NCI-H1092 (cell line): ENCODE measurements around the gene DSTN.

ENCODE experiments used
- DNase-seq: peaks from one replicate; lab custom pipeline; 2025; lab: John Stamatoyannopoulos, UW

DSTN gene

DNA sequence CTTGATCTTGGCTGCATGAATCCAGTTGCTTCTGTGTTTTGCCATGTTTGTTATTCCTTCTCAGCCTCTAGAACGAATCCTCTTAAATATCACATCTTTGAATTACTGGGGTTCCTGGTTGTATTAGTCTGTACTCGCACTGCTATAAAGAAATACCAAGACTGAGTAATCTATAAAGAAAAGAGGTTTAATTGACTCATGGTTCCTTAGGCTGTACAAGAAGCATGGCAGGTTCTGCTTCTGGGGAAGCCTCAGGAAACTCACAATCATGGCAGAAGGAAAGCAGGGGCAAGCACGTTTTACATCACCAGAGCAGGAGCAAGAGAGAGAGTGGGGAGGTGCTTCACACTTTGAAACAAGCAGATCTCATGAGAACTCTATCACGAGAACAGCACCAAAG is 20.7 kb upstream of the DSTN start:
- no peak for DNase-seq

DNA sequence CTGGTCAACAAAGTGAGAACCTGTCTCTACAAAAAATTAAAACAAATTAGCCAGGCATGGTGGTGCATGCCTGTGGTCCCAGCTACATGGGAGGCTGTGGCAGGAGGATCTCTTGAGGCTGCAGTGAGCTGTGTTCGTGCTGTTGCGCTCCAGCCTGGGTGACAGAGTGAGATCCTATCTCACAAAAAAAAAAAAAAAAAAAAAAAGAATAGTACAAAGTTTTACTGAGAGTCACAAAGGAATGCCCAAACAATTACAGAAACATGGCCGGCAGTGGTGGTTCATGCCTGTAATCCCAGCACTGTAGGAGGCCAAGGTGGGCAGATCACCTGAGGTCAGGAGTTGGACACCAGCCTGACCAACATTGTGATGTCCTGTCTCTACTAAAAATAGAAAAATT is 14.8 kb upstream of the DSTN start:
- DNase-seq, result no peak

DNA sequence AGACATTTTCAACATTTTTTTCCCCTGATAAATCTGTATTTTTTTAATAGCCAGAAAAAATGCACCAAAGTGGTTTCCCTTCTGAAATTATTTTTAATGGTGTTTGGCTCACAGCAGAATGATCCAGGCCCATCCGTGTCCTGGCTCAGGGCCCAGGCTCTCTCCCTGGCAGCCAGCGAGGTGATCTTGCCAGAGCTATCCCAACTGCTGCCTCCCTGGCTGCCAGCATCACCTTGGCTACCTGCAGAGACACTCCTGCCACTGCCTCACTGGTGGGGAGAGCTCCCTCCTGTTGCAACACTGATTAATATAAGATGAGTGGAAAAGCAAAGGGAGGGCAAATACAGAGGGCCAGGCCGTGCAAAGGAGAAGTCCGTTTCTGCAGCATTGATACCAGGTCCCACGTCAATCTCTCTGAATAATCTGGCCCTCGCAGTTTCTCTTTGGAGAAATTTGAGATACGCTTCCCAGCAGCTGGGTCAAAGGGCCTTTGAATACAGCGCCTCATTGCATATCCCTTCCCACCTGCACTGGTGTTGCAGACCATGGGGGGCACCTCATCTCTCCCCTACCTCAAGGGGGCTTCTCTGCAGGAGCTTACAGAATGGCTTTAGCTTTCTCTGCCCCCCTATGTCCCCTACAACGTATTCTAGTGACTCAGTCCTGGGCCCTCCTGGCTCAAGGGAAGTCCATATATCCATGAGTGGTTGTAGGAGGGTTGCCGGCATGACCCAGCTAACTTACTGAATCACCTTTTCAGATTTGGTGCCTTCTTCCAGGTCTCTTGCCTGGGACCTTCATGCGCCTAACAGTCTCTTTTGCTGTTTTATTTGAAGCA is 12.8 kb upstream of the DSTN start:
- DNase-seq, result peak; percentile 85

DNA sequence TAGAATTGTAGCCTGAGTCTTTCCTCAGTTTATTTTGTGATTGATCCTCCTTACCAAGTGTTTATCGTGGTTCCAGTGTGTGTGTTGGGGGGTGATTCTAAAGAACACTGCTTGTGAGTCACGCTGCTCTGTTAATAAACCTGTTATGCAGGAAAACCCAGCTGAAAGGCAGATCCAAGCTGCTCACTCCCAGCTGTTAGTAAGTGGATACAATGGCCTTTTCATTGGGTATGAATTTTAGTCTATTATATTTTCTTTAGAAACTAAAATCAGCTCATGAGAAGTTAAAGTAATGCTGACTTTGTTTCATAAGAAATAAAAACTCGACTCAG is 12.2 kb upstream of the DSTN start:
- no peak for DNase-seq

DNA sequence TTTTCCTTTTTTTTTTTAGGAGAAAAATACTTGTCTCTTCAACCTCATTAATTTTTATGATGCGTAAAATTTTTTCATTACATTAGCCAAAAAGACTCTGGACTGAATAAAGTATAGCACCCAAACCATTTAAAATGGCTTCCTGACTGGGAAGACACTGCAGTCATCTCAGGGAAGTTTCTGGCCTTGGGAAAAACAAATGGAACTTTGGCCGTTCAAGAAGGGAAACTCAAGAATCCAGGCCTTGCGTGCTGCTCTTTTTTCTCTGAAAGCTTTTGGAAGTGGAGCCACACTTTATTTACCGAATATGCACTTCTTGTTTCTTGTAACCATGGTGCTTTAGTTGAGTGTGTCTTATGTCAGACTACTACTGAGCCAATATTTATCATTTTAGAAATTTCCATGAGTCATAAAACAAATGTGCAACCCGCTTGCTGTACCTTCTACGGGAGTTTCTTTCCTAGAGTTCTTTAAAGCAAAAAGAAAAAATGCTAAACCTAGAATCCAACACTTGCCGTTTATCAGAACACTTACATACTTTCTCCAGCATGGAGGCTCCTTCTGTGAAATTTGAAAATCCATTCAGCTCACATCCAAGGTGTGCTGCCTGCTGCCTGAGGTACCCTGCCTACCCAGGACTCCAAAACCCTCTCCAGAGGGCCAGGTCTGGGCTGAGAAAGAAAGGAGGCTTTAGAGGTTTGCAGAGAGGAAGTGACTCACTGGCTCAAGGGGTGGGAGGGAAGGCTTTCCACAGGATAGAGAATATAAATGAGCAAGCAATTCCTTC is 11.5 kb upstream of the DSTN start:
- DNase-seq, result no peak

DNA sequence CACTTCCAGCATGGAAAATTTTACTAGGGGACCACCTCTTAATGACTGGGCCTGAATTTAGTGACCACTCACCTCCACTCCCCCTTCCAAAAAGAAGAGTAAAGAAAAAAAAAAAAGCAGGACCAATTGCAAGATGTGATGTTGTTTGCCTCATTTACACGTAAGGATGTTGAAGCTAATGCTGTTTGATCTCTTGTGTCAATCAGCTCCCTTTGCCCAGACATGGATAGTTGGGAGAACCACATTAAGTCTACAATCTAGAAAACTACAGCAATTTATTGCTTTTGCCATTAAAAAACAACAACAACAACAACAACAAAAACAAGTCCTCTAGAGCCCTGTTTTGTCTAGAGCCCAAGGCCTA is 11.0 kb upstream of the DSTN start:
- DNase-seq, result no peak

DNA sequence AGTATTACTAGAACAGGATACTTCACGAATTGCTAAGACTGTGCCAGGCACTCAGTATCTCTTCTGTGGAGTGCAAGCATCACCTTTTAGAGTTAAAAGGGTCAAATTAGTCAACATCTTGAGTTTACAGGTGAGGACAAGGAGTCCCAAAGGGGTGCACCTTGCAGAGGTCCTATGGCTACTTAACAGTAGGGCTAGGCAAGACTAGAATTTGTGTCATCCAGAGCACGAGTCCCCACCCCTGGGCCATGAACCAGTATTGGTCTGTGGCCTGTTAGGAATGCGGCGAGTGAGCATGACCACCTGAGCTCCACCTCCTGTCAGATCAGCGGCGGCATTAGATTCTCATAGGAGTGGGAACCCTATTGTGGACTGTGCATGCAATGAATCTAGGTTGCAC is 10.5 kb upstream of the DSTN start:
- DNase-seq, result no peak

DNA sequence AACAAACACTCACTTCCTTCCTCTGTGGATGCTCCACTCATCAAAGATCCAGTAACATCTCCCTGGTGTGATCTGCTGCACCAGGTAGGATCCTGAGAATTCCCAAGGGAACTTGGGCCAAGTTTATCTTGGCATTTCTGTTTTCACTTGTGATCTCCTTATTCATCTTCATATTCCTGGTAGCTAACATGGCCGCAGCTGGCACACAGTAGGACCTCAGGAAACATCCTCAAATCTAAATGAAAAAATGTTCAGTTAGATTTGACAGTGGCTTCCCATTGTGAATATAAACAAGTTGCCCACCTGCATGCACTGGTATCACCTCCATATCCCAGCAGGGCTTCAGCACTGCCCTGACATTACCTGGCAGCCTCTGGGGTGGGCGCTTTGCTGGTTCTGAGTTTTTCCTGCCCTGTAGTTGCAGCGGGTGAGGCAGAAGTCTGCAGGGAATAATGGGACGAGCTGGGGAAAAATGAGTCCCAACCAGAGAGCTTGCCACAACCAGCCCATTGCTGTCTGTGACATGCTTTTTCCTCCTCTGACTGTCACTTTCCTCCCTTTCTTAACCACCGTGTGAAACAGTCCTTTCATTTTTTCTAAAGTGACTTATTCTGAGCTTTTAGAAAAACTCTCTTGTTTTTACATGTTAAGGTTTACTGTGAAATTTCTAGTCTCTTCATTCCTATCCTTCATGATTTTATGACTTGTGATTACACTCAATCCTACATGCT is 9.4 kb upstream of the DSTN start:
- no peak for DNase-seq

DNA sequence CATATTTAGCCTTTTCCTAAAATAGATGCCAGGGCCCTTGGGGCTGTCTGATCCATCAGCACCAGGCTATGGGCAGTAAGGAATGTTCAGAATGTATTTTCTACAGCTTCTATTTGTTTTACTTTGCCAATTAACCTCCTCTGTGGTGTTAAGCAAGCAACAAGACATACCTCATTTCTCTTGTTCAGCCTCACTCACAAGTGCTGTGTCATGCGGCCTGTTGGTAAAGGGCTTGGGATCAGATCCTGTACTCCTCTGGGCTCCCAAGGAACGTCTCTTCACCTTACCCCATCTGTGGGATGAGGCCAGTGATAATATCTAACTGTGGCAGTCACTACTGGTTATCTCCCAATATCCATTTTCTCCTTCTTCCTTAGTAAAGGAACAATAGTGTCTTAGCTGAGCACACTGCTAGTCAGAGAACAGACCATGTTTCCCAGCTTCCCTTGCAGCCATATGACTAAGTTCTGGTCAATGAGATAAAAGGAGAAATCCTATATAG is 7.0 kb upstream of the DSTN start:
- DNase-seq, result no peak

DNA sequence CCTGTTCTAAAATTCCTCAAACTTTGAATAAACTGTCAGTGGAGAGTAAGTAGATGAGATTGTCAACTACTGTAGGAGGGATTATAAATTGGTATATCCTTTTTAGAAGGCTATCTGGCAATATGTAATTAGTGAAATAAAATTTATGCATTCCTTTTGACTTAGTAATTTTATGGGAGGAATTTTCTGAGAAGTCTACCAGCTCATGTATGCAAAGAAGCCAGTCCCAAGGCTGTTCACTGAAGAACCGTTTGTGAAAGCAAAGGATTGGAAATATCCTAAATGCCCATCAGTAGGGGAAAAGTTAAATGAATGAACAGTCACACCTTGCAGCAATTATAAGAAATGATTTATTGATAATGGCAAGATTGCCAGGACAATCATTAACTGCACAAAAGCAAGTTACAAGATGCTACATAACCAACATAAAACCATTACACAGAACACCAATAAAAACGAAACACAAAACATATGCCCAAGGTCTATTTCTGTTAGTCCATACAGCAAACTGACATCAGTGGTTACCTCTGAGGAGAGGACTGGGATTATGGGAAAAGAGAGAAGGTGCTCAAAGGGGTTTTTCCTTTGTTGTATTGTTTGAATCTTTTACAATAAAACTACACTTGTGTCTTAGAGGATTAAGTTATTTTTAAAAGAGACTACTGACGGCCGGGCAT is 4.6 kb upstream of the DSTN start:
- DNase-seq, result no peak

DNA sequence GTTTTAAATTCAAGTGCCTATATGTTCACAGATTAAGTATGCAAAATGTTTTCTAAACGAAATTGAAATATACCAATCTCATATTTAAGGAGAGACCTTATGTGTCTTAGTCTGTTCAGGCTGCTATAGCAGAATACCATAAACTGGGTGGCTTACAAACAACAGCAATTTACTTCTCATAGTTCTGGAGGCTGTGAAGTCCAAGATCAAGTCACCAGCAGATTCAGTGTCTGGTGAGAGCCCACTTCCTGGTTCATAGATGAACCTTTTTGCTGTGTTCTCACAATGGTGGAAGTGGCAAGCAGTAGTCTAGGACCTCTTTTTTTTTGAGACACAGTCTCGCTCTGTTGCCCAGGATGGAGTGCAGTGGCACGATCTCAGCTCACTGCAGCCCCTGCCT is 3.5 kb upstream of the DSTN start:
- no peak for DNase-seq

DNA sequence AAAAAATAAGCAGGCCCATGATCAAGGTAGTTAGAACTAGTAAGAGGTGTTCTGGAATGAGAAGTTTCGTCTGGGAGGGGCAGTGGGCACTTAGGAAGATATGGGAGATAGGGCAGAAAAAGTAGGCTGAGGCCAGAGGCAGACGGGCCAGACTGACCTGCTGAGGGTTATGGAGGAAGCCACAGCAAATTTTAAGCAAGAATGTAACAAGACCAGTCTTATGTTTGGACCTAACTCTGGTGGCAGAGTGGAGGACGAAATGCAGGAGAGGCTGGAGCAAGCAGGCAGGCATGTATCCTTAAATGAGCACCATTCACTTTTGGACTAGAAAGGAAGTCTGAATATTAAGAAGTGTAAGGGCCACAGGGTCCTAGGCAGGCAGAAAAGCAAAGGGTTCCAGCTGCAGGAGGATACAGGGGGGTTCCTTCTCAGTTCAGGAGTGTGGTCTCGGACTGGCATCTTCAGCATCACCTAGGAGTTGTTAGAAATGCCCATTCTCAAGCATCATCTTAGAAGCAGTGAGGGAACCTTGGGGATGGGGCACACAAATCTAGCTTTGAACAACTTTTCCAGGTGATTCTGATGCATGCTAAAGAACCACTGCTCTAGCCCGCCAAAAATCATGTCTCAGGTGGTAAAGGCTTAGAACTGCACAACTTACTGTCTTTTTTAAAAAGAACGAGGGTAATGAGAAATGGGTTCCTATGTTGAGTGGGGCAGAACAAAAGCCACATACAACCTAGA is 1.7 kb upstream of the DSTN start:
- no peak for DNase-seq

DNA sequence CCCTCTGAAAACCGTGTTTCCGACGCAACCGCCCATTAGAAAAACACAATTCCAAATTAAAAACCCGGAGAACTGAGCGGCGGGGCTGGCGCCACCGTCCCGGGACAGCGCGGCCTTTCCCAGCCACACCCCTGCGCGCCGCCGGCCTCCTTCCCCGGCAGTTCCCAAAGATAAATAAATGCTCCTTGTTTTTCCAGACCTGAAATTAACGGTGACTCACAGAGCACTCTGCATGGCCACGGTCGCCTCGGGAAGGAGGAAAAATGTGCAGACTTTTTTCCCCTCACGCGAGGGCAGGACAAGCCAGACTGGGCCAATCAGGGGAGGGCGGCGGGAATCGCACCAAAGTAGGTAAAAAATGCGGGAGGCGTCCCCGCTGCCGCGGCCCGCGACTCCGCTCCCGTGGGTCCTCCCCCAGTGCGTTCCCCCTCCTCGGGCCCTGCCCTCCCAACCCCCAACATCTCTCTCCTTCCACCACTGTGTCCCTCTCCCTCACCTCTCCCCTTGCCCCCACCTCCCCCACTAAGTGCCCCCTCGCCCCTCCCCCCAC is 828 bp upstream of the DSTN start:
- DNase-seq, result no peak

DNA sequence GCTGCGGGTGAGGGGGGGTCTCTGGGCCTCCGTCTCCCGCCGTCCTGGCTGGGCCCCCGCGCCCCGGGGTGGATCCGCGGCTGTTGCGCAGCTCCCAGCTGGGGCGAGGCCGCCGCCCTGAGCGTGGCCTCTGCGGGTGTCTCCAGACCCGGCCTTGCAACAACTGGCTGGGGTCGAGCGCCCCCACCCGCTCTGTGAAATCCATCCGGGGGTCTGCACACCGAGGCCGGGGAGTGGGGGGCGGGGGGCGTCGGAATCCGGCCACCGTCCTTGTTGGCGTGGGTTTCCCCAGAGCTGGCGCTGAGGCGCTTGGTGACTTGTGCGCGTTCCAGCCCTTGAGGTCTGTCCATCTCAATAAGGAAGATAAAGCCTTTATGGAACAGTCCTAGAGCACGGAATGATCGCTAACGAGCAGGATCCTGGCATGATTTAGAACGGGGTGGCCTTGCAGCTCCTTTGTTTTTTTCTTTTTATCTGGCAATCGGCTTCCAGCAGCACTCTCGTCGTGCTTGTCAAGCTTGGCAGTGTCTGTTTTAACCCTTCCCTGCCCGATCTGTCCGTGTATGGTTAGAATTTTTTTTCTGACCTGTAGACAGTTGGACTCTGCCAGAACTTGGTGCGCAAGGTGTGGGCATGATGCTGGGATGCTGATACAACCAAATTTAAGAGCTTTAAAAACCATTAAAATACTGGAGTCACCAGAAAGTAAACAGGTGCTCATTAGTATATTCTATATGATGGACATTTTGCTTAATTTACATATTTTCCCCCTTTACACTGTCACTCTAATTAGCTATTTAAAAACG is 675 bp downstream of the DSTN start:
- DNase-seq, result peak; percentile 60

DNA sequence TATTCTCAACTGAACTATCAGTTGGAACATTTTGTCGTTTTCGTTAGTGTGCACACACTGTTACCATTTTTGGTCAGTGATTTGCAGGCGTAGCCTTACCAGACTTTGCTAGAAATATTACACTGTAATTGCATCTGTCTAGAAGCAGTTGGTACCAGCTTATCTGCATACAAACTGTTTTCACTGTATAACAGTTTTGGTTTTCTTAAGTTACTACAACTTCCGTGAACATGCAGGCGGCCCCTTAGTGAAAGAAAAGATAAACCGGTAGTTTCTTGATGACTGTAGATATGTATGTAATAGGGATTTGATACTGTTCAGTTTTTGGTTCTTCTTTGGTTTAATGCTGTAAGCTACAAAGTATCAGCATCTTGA is 1.3 kb downstream of the DSTN start:
- no peak for DNase-seq

DNA sequence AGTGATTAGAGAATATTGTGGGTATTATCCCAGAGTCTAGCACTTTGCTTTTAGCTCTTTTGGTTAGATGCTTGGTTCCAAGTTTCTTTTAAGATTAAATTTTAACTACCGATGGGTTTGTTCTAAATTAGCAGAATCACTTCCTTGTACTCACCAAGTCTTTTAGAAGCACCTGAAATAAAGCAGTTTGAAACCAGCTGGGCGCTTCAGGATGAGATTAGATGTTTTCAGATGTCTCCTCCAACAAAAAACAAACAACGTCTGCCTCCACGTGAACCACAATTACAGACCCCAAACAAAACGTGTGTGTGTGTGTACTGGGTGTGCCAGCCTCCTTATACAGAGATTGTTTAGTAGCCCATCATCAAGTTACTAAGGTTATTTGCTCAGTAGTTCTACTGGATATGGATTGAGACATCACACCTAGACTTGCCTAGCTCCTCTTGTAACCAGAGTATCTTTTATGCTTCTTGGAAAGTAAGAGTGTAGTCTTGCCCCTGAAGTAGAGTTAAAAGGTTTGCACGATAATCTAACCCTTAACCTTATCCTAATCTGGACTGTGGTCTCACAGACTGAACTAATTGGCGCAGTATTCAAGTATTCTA is 2.3 kb downstream of the DSTN start:
- DNase-seq, result no peak

DNA sequence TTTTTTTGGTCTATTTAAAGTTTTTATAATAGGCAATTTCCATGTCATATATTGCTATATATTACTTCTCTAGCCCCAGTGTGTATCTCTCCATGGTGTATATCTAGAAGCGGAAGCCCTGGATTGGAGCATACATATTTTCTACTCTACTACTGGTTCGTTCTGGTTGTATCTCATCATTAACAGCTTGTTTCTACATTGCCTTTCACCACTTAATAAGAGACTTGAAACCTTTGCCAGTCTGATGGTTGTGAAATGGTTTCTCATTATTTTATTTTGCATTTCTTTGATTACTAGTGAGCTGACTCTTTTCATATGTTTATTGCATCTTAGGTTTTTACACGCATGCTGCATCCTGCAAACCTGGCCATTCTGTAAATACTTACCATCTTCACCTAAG is 3.6 kb downstream of the DSTN start:
- DNase-seq, result no peak

DNA sequence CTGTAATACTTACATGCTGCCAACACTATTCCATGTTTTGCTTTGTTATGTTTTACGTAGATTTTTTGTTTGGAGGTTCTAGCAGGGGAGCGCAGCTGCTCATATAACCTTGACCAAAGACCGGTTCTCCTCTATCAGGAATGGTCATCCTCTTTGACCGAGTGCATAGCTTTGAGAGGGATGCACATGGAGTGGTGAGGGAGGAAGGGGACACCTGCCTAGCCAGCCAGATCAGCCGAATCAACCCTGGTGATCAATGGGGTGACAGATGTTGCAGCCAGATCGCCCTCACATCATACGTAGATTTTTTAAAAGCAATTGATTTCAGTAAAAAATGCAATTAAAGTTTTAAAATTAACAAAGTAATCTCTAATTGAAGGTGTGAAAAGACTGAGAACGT is 6.3 kb downstream of the DSTN start:
- no peak for DNase-seq

DNA sequence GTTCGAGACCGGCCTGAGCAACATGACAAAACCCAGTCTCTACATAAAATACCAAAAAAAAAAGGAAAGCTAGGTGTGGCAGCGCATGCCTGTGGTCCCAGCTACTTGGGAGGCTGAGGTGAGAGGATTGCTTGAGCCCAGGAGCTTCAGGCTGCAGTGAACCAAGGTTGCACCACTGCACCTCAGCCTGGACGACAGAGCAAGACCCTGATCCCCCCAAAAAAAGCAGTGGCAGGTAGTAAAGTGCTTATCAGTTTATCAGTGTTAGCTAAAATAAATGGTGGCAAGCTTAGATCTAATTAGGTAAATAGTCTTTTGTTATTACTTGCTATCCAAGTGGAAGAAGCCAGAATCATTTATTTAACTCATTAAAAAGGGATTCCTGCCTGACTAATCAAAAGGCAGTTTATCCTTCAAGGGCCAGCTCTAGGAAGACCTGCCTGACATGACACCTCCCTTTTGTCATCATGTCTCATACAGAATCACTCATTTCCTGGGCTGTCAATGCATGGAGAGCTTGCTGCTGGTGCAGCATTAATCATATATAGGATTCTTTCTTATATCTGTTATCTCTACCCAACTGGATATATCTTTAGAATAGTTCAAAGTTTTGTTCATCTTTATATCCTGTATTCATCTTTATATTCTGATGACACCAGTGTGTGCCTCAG is 9.6 kb downstream of the DSTN start:
- DNase-seq, result no peak

DNA sequence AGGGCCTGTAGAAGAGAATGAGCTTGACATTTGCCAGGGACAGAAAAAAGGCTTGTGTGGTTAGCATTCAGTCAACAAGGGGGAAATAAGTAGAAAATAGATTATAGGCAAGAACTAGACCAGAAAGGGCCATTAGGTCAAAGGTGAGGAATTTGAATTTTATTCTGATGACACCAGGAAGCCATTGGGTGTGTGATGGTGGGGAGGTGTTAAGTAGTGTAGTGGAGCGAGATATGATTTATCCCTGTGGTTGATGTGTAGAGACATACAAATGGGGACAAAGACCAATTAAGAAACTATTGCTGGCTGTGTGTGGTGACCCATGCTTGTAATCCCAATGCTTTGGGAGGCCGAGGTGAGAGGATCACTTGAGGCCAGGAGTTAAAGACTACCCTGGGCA is 11.0 kb downstream of the DSTN start:
- no peak for DNase-seq
